ENCODE data around the gene ANGEL1. TPM values are rescaled to one million over a fixed set of nuclear protein-coding genes. Genes with fewer than 3 reads are reported as not detected.

The ANGEL1 gene
- total RNA-seq (2022; extraction: Qiagen RNA extraction), result 6.2 to 9.4 TPM (median 9.1 TPM) in 5 replicates

GRCh38 chr14:76812422-76813383 is at the start of gene ANGEL1:
ANGEL1 (minus strand) TSS chr14:76812882; CDS start chr14:76812827, 55 bp downstream.

GRCh38 chr14:76826122-76826521 is 13.4 kb upstream of the ANGEL1 start, which contains the start of gene LRRC74A:
LRRC74A (plus strand) TSS chr14:76826408; CDS start chr14:76826698, 290 bp downstream.

GRCh38 chr14:76761136-76761959 is 51.3 kb downstream of the ANGEL1 start, which contains the start of gene VASH1:
VASH1 (plus strand) TSS chr14:76761468; CDS start chr14:76762822, 1,354 bp downstream.

Other genes with a start within 250 kb of the ANGEL1 start
- 3.4 to 5.0 TPM (median 4.2 TPM) in 5 replicates for gene VASH1, start 51.4 kb downstream of the ANGEL1 start, total RNA-seq (2022; extraction: Qiagen RNA extraction)
- not detected in 5 replicates for gene LRRC74A, start 13.5 kb upstream of the ANGEL1 start, total RNA-seq (2022; extraction: Qiagen RNA extraction)
- gene IRF2BPL, start 215.8 kb upstream of the ANGEL1 start, total RNA-seq (2022; extraction: Qiagen RNA extraction), result 15.9 to 24.7 TPM (median 23.0 TPM) in 5 replicates